ENCODE data around the gene THADA.
"Not testable (repeated sequence)": the region's sequence is repeated elsewhere in the genome, so short reads cannot be mapped to it uniquely, and the experiment has no call there.

Gene THADA

GRCh38 chr2:43539436-43539835 lies 56.4 kb downstream of the THADA start:
- DNase-seq (ENCODE audit: low spot score): no peak
- no peak for TF ChIP-seq CTCF (IDR thresholded peaks at IDR 0.05; ENCODE audit: extremely low read depth, missing control alignments)

GRCh38 chr2:43538034-43538670 lies 57.7 kb downstream of the THADA start:
- TF ChIP-seq CTCF (IDR thresholded peaks at IDR 0.05; ENCODE audit: extremely low read depth, missing control alignments): no peak
- DNase-seq (ENCODE audit: low spot score): no peak

DNA sequence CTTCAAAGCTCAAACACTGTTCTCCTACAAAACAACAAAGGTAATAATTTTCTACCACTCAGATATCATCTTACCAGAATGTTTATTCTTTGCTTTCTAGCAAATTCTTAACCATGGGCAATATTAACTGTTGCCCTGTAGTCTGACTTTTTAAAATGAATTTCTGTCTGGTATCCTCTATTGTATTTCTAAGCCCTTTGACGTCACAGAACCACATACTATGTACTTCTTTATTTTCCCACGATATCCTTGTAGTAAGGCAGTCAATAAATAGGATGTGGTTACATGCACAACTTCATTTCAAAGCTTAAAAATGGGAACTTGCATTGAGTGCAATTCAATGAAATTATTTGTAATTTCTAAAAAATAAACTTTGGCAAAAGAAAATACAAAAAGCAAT lies 58.7 kb downstream of the THADA start:
- no peak for TF ChIP-seq CTCF (IDR thresholded peaks at IDR 0.05; ENCODE audit: extremely low read depth, missing control alignments)

GRCh38 chr2:43534569-43534968 lies 61.3 kb downstream of the THADA start:
- DNase-seq (ENCODE audit: low spot score): no peak

More for the DNA sequence above, 58.7 kb downstream of the THADA start:
- no peak for DNase-seq (ENCODE audit: low spot score)

DNA sequence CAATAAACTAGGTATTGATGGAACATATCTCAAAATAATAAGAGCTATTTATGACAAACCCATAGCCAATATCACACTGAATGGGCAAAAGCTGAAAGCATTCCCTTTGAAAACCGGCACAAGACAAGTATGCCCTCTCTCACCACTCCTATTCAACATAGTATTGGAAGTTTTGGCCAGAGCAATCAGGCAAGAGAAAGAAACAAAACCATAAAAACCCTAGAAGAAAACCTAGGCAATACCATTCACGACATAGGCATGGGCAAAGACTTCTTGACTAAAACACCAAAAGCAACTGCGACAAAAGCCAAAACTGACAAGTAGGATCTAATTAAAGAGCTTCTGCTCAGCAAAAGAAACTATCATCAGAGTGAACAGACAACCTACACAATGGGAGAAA lies 63.3 kb downstream of the THADA start:
- not testable (repeated sequence) for DNase-seq (ENCODE audit: low spot score)

More at GRCh38 chr2:43534569-43534968, 61.3 kb downstream of the THADA start:
- TF ChIP-seq CTCF (IDR thresholded peaks at IDR 0.05; ENCODE audit: extremely low read depth, missing control alignments): no peak

GRCh38 chr2:43531251-43531650 lies 64.6 kb downstream of the THADA start:
- DNase-seq (ENCODE audit: low spot score): no peak
- no peak for TF ChIP-seq CTCF (IDR thresholded peaks at IDR 0.05; ENCODE audit: extremely low read depth, missing control alignments)

GRCh38 chr2:43526994-43527393 lies 68.8 kb downstream of the THADA start:
- TF ChIP-seq CTCF (IDR thresholded peaks at IDR 0.05; ENCODE audit: extremely low read depth, missing control alignments): no peak

DNA sequence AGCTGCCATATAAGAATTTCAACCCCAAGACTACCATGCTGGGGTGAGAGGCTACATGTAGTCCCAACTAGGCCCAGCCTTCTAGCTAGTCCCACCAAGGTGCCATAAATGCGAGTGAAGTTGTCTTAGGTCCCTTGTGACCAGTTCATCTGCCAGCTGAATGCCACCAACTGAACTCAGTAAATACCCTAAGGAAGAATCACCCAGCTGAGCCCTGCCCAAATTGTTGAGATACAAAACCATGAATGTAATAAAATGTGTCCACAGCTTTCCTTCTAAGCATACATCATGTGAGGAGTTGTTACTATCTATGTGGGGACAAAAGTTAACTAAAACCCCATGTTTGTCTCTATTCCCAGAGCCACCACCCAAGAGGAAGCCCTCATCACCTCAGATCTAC lies 70.3 kb downstream of the THADA start:
- no peak for TF ChIP-seq CTCF (IDR thresholded peaks at IDR 0.05; ENCODE audit: extremely low read depth, missing control alignments)
- no peak for DNase-seq (ENCODE audit: low spot score)

More at GRCh38 chr2:43526994-43527393, 68.8 kb downstream of the THADA start:
- no peak for DNase-seq (ENCODE audit: low spot score)
